Natural killer cell (primary cell): Measurements from ENCODE around the gene MED27. TPM values are rescaled to one million over a fixed set of nuclear protein-coding genes. Genes with fewer than 3 reads are reported as not detected.

ENCODE experiments used
- ATAC-seq, 3 donors: fragments of 150-1000 bp in 2 of 3; fragments of 200-7000 bp in 1 of 3; cut with Tn5 transposase; 1 replicate in 1 of 3; 2 replicates in 2 of 3; pipeline ENCODE4 v1.10.0; 2021; ENCODE audit warnings: mild to moderate bottlenecking in 2 of 3, moderate library complexity in 2 of 3
- DNase-seq, 2 donors: peaks; one replicate each; pipeline versions ENCODE4 v3.0.0 to v3.0.0-alpha.2; 2013 to 2021; ENCODE audit warnings: mixed read lengths in 1 of 2
- H3K27ac ChIP-seq: one replicate; pipeline ENCODE4 v1.5.1; 2013; ENCODE audit warnings: mild to moderate bottlenecking, low read length
- H3K27me3 ChIP-seq: one replicate; pipeline ENCODE4 v1.6.1; 2013; ENCODE audit warnings: low read length; ENCODE audit not compliant: control insufficient read depth, insufficient read depth
- H3K36me3 ChIP-seq: one replicate; pipeline ENCODE4 v1.6.1; 2013; ENCODE audit warnings: low read length; ENCODE audit not compliant: control insufficient read depth, insufficient read depth
- H3K4me1 ChIP-seq: one replicate; pipeline ENCODE4 v1.6.1; 2013; ENCODE audit warnings: low read length; ENCODE audit not compliant: control insufficient read depth, insufficient read depth
- H3K4me3 ChIP-seq: one replicate; pipeline ENCODE4 v1.5.1; 2013; ENCODE audit warnings: low read length
- H3K9me3 ChIP-seq: one replicate; pipeline ENCODE4 v1.6.1; 2013; ENCODE audit warnings: low read length; ENCODE audit not compliant: control insufficient read depth, insufficient read depth
- H3K27ac Mint-ChIP-seq, 2 donors: one replicate each; pipeline ENCODE4 v1.8.0; 2022; ENCODE audit warnings: mild to moderate bottlenecking in 2 of 2, mixed read lengths in 2 of 2, moderate library complexity in 1 of 2
- H3K27me3 Mint-ChIP-seq, 2 donors: one replicate each; pipeline ENCODE4 v1.8.0; 2022; ENCODE audit warnings: low read depth in 2 of 2, mixed read lengths in 2 of 2
- H3K36me3 Mint-ChIP-seq: one replicate; pipeline ENCODE4 v1.8.0; 2022; ENCODE audit warnings: mixed read lengths
- H3K4me1 Mint-ChIP-seq, 2 donors: one replicate each; pipeline ENCODE4 v1.8.0; 2022; ENCODE audit warnings: mixed read lengths in 2 of 2
- H3K4me3 Mint-ChIP-seq: one replicate; pipeline ENCODE4 v1.8.0; 2022; ENCODE audit warnings: mild to moderate bottlenecking, moderate library complexity, mixed read lengths
- H3K9me3 Mint-ChIP-seq, 2 donors: one replicate each; pipeline ENCODE4 v1.8.0; 2022; ENCODE audit warnings: mixed read lengths in 2 of 2
- CTCF ChIP-seq: fragments of 200-600 bp; IDR thresholded peaks from one replicate; pipeline ENCODE4 v1.8.0; 2022; ENCODE audit warnings: antibody characterized with exemption
- WGBS: methylation state at CpG from one replicate; pipeline ENCODE4 v1.1.7; 2013; ENCODE audit warnings: missing lambda C conversion rate; ENCODE audit not compliant: insufficient coverage; 5-methylcytosine and 5-hydroxymethylcytosine counted together
- intact Hi-C: fragments of 100-400 bp; cut with micrococcal nuclease; formaldehyde crosslinking; loops from one replicate; pipeline ENCODE4 v1.14.2; 2022
- total RNA-seq, 4 donors: library from RNA; stranded (reverse); fragments of 120-200 nt in 1 of 4; gene quantifications; one replicate each; pipeline versions ENCODE4 v1.2.3 to v1.2.4, GENCODE V29; 2013 to 2022

Gene MED27
- total RNA-seq, 3 donors from 2014 or later (not counting 1 experiment from before 2014, with no cell fraction given), result 24.4 to 27.3 (median 26.9) TPM

DNA sequence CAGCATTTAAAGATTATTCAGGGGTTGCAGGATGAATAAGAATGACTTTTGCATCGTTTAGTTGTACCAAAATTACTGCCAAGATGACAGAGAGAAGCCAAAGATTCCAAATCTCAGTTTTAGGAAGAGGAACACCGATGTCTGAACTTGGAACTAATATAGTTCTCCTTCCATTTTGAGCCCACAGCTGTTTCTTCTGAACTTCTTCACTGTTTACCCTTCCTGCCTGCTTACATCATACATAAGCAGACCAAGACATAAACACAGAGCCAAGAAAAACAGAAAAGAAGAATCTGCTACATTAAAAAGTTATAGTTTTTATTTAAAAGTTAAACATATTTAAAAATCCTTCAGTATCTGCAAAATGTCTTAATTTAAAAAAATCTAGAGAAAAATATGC is 192.8 kb downstream of the MED27 start:
- 98% methylated on average over 2 of the region's 2 CpGs for WGBS
- no peak for ATAC-seq
- Mint-ChIP-seq H3K27ac (no peak overlapping the region), H3K27me3 (no peaks in the 10 kb centered on the region), H3K9me3 (no peaks in the 10 kb centered on the region), H3K4me3 (no peak overlapping the region), H3K4me1 (peaks cover 0 to 4% of the 10 kb centered on the region in 2 donors), H3K36me3 (peaks cover 8% of the 10 kb centered on the region)
- intact Hi-C loops, result no loop called here
- no peak overlapping the region for H3K27ac ChIP-seq
- H3K4me3 ChIP-seq, result no peak overlapping the region
- no peak for TF ChIP-seq CTCF
- no peak for DNase-seq
- no peaks in the 10 kb centered on the region for H3K36me3 ChIP-seq
- H3K9me3 ChIP-seq, result no peaks in the 10 kb centered on the region
- H3K4me1 ChIP-seq, result no peaks in the 10 kb centered on the region
- H3K27me3 ChIP-seq, result no peaks in the 10 kb centered on the region

- Mint-ChIP-seq H3K27me3 (no peaks in the 10 kb centered on the region), H3K27ac (no peak overlapping the region), H3K4me1 (peaks cover 0 to 4% of the 10 kb centered on the region in 2 donors), H3K4me3 (no peak overlapping the region), H3K9me3 (no peaks in the 10 kb centered on the region), H3K36me3 (no peaks in the 10 kb centered on the region)
- Histone ChIP-seq H3K4me1 (no peaks in the 10 kb centered on the region), H3K27ac (no peak overlapping the region), H3K36me3 (no peaks in the 10 kb centered on the region), H3K27me3 (no peaks in the 10 kb centered on the region), H3K9me3 (no peaks in the 10 kb centered on the region), H3K4me3 (no peak overlapping the region)
- DNase-seq, result no peak
- intact Hi-C loops, result no loop called here
- 89% methylated on average over 5 of the region's 6 CpGs for WGBS
- ATAC-seq, result no peak
- TF ChIP-seq CTCF, result no peak
Measured at GRCh38 chr9:131885144-131885609, 194.5 kb downstream of the MED27 start.

DNA sequence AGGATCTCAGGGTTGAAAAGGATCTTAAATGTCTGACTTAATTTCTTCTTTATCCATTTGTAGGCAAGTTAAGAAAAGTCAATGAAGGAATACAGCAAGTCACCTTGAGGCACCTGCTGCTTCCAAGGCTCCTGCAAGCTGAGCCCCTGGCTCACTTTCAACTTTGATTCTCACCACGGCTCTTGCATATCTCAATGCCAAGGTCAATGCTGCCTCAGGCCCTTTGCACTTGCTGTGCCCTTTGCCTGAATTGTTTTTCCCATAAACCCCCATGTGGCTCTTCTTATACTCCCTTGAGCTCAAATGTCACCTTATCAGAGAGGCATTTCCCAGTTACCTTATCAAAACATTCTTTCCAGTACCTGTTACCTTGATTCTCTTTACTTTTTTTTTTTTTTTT is 195.4 kb downstream of the MED27 start:
- H3K27me3 Mint-ChIP-seq, result no peaks in the 10 kb centered on the region
- Histone ChIP-seq H3K4me1 (no peaks in the 10 kb centered on the region), H3K27me3 (no peaks in the 10 kb centered on the region), H3K9me3 (no peaks in the 10 kb centered on the region), H3K36me3 (no peaks in the 10 kb centered on the region), H3K27ac (no peak overlapping the region), H3K4me3 (no peak overlapping the region)
- intact Hi-C loops, result no loop called here
- ATAC-seq (no peak), DNase-seq (no peak)
- WGBS, result 97% methylated on average over 1 of the region's 1 CpG
- no peaks in the 10 kb centered on the region for H3K9me3 Mint-ChIP-seq
- no peaks in the 10 kb centered on the region for H3K36me3 Mint-ChIP-seq
- no peak overlapping the region for H3K4me3 Mint-ChIP-seq
- peaks cover 0 to 4% of the 10 kb centered on the region in 2 donors for H3K4me1 Mint-ChIP-seq
- no peak overlapping the region for H3K27ac Mint-ChIP-seq
- TF ChIP-seq CTCF, result no peak

- no peak for ATAC-seq
- H3K4me1 ChIP-seq, result peaks cover 4% of the 10 kb centered on the region
- Mint-ChIP-seq H3K9me3 (no peaks in the 10 kb centered on the region), H3K4me3 (no peak overlapping the region), H3K36me3 (no peaks in the 10 kb centered on the region), H3K4me1 (peaks cover 13 to 19% of the 10 kb centered on the region in 2 donors), H3K27ac (no peak overlapping the region), H3K27me3 (no peaks in the 10 kb centered on the region)
- H3K9me3 ChIP-seq, result no peaks in the 10 kb centered on the region
- no peak overlapping the region for H3K27ac ChIP-seq
- 93% methylated on average over 3 of the region's 4 CpGs for WGBS
- DNase-seq, result no peak
- H3K4me3 ChIP-seq, result no peak overlapping the region
- H3K36me3 ChIP-seq, result no peaks in the 10 kb centered on the region
- intact Hi-C loops, result no loop called here
- H3K27me3 ChIP-seq, result no peaks in the 10 kb centered on the region
- no peak for TF ChIP-seq CTCF
Measured at GRCh38 chr9:131880833-131881583, 198.7 kb downstream of the MED27 start.
